H1 (cell line): ENCODE data around the gene ABCA5.

Experiments used
- CEBPB ChIP-seq: IDR thresholded peaks from 2 replicates; pipeline ENCODE4 v1.6.1; 2012; ENCODE audit warnings: low read depth, low read length
- GABPA ChIP-seq: IDR thresholded peaks from 2 replicates; pipeline ENCODE4 v1.6.1; 2011; ENCODE audit warnings: mild to moderate bottlenecking, low read length, moderate library complexity, borderline replicate concordance; ENCODE audit not compliant: insufficient read depth
- JUN ChIP-seq: IDR thresholded peaks from 2 replicates; pipeline ENCODE4 v1.6.1; 2011; ENCODE audit warnings: low read depth, mild to moderate bottlenecking, improper control_type of control experiment, low read length
- POLR2A ChIP-seq, 2 experiments: IDR thresholded peaks; 1 replicate in 1 of 2; 2 replicates in 1 of 2; pipeline ENCODE4 v1.6.1; 2011; ENCODE audit warnings: low read depth in 2 of 2, low read length in 2 of 2, mild to moderate bottlenecking in 2 of 2; ENCODE audit errors: control extremely low read depth in 1 of 2
- POU5F1 ChIP-seq: IDR thresholded peaks from 2 replicates; pipeline ENCODE4 v1.6.1; 2011; ENCODE audit warnings: low read depth, mild to moderate bottlenecking, low read length, moderate library complexity
- RBBP5 ChIP-seq: IDR thresholded peaks from 2 replicates; pipeline ENCODE4 v1.7.1; 2012; ENCODE audit warnings: low read depth, mild to moderate bottlenecking, inconsistent platforms, low read length, moderate library complexity, borderline replicate concordance
- SP1 ChIP-seq: IDR thresholded peaks from 2 replicates; pipeline ENCODE4 v1.6.1; 2011; ENCODE audit warnings: low read depth, low read length
- TAF1 ChIP-seq: IDR thresholded peaks from 2 replicates; pipeline ENCODE4 v1.6.1; 2011; ENCODE audit warnings: mild to moderate bottlenecking, low read depth, low read length
- TF ChIP-seq, protein P1 (sequence below), 3 experiments: IDR thresholded peaks; 1 replicate in 2 of 3; 2 replicates in 1 of 3; pipeline versions ENCODE4 v1.5.1 to v1.6.1; 2011; ENCODE audit warnings: low read length in 3 of 3, mild to moderate bottlenecking in 3 of 3, inconsistent platforms in 2 of 3, low read depth in 1 of 3, moderate library complexity in 1 of 3; ENCODE audit not compliant: insufficient read depth in 1 of 3; ENCODE audit errors: control extremely low read depth in 1 of 3

DNA sequence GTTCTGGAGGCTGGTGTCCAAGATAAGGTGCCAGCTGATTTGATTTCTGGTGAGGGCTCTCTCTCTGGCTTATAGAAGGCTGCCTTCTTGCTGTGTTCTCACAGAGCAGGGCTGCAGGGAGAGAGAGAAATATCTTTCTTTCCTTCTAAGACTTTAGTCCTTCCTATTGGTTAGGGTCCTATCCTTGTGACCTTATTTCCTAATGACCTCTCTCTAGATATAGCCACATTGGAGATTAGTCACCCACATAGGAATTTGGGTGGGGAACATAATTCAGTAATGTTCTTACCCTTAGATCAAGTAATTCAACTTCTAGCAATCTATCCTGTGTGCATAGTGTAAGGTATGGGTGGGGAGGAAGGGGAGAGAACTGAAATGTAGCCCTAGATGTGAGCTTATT, 18.0 kb upstream of the ABCA5 start:
- TF ChIP-seq SP1 = no peak
- TF ChIP-seq CEBPB = no peak
- TF ChIP-seq JUN = no peak
- TF ChIP-seq, protein P1, sequence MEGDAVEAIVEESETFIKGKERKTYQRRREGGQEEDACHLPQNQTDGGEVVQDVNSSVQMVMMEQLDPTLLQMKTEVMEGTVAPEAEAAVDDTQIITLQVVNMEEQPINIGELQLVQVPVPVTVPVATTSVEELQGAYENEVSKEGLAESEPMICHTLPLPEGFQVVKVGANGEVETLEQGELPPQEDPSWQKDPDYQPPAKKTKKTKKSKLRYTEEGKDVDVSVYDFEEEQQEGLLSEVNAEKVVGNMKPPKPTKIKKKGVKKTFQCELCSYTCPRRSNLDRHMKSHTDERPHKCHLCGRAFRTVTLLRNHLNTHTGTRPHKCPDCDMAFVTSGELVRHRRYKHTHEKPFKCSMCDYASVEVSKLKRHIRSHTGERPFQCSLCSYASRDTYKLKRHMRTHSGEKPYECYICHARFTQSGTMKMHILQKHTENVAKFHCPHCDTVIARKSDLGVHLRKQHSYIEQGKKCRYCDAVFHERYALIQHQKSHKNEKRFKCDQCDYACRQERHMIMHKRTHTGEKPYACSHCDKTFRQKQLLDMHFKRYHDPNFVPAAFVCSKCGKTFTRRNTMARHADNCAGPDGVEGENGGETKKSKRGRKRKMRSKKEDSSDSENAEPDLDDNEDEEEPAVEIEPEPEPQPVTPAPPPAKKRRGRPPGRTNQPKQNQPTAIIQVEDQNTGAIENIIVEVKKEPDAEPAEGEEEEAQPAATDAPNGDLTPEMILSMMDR (IDR thresholded peaks at IDR 0.05; ENCODE audit: control extremely low read depth in 1 of 3, insufficient read depth in 1 of 3, low read depth in 1 of 3, low read length in 3 of 3) = no peak
- TF ChIP-seq POLR2A (IDR thresholded peaks at IDR 0.05; ENCODE audit: control extremely low read depth in 1 of 2, low read depth in 2 of 2, low read length in 2 of 2) = no peak
- TF ChIP-seq POU5F1 = no peak
- TF ChIP-seq TAF1 = no peak
- no peak for TF ChIP-seq GABPA
- no peak for TF ChIP-seq RBBP5
